OCI-LY3 (cell line): ENCODE data around the gene PTPN13.

ENCODE experiments used
- H2AFZ ChIP-seq: fragments of 200-600, 300-600 bp; shearing (Covaris generic); 2 replicates; pipeline ENCODE4 v1.6.0; 2014; ENCODE audit warnings: antibody characterized with exemption, low read depth, low read length
- H3K27ac ChIP-seq: fragments of 200-600, 300-600 bp; sonication (generic); 2 replicates; pipeline ENCODE4 v1.5.1; 2014; ENCODE audit warnings: mild to moderate bottlenecking, low read length, moderate library complexity, mixed read lengths
- H3K27me3 ChIP-seq: fragments of 200-600, 300-600 bp; sonication (generic); 2 replicates; pipeline ENCODE4 v1.6.1; 2014; ENCODE audit warnings: low read depth, low read length, mixed read lengths
- H3K36me3 ChIP-seq: fragments of 200-600, 300-600 bp; sonication (generic); replicated peaks from 2 replicates; pipeline ENCODE3; 2014; ENCODE audit warnings: low read depth, low read length, mixed read lengths
- H3K4me1 ChIP-seq: fragments of 300-600, 200-600 bp; sonication (generic); 2 replicates; pipeline ENCODE4 v1.6.1; 2014; ENCODE audit warnings: low read length, mixed read lengths
- H3K4me2 ChIP-seq: fragments of 200-600, 300-600 bp; sonication (generic); 2 replicates; pipeline ENCODE4 v1.6.1; 2014; ENCODE audit warnings: low read length, mixed read lengths
- H3K4me3 ChIP-seq: fragments of 300-600, 200-600 bp; sonication (generic); 2 replicates; pipeline ENCODE4 v1.5.1; 2014; ENCODE audit warnings: antibody characterized with exemption, mild to moderate bottlenecking, low read length, moderate library complexity
- H3K79me2 ChIP-seq: fragments of 300-600, 200-600 bp; shearing (Covaris generic); 2 replicates; pipeline ENCODE4 v1.6.1; 2014; ENCODE audit warnings: mild to moderate bottlenecking, low read length, mixed read lengths
- H3K9ac ChIP-seq: fragments of 300-600, 200-600 bp; shearing (Covaris generic); 2 replicates; pipeline ENCODE4 v1.6.0; 2014; ENCODE audit warnings: mild to moderate bottlenecking, low read length, moderate library complexity
- H3K9me3 ChIP-seq: fragments of 200-600, 300-600 bp; shearing (Covaris generic); 2 replicates; pipeline ENCODE4 v1.6.1; 2014; ENCODE audit warnings: low read length, mixed read lengths; ENCODE audit not compliant: insufficient read depth
- H4K20me1 ChIP-seq: fragments of 200-600, 300-600 bp; sonication (generic); 2 replicates; pipeline ENCODE4 v1.6.1; 2016; ENCODE audit warnings: low read length, mixed read lengths; ENCODE audit not compliant: insufficient read depth
- CTCF ChIP-seq: fragments of 200-600, 300-600 bp; sonication (generic); IDR thresholded peaks from 2 replicates; pipeline ENCODE4 v1.5.1; 2014; ENCODE audit warnings: antibody characterized with exemption, low read length, low read depth
- EZH2phosphoT487 ChIP-seq: fragments of 200-600 bp; shearing (Covaris generic); IDR thresholded peaks from 2 replicates; pipeline ENCODE4 v1.6.1; 2018; ENCODE audit warnings: antibody characterized with exemption, mixed run types, low read depth

The PTPN13 gene

GRCh38 chr4:86670298-86670697 is 76.2 kb downstream of the PTPN13 start:
- Histone ChIP-seq H3K79me2 (no peaks in the 10 kb centered on the region), H3K9me3 (no peaks in the 10 kb centered on the region), H3K4me2 (no peak overlapping the region)

GRCh38 chr4:86670756-86671155 is 76.6 kb downstream of the PTPN13 start:
- H3K4me2 ChIP-seq = no peak overlapping the region
- no peak overlapping the region for H2AFZ ChIP-seq
- TF ChIP-seq CTCF = no peak
- TF ChIP-seq EZH2phosphoT487 = no peak
- no peaks in the 10 kb centered on the region for H3K4me1 ChIP-seq
- H3K9ac ChIP-seq = no peak overlapping the region
- H3K27me3 ChIP-seq = no peaks in the 10 kb centered on the region
- no peaks in the 10 kb centered on the region for H3K36me3 ChIP-seq
- H3K9me3 ChIP-seq = no peaks in the 10 kb centered on the region
- H3K4me3 ChIP-seq = no peak overlapping the region
- no peaks in the 10 kb centered on the region for H3K79me2 ChIP-seq
- no peak overlapping the region for H3K27ac ChIP-seq
- H4K20me1 ChIP-seq = no peaks in the 10 kb centered on the region

More at GRCh38 chr4:86670298-86670697, 76.2 kb downstream of the PTPN13 start:
- no peaks in the 10 kb centered on the region for H3K27me3 ChIP-seq
- H4K20me1 ChIP-seq = no peaks in the 10 kb centered on the region
- no peak overlapping the region for H3K4me3 ChIP-seq
- no peaks in the 10 kb centered on the region for H3K36me3 ChIP-seq
- no peak overlapping the region for H3K27ac ChIP-seq
- TF ChIP-seq CTCF (no peak), EZH2phosphoT487 (no peak)
- no peaks in the 10 kb centered on the region for H3K4me1 ChIP-seq
- H2AFZ ChIP-seq = no peak overlapping the region
- H3K9ac ChIP-seq = no peak overlapping the region

- no peaks in the 10 kb centered on the region for H4K20me1 ChIP-seq
- H3K4me1 ChIP-seq = no peaks in the 10 kb centered on the region
- no peaks in the 10 kb centered on the region for H3K36me3 ChIP-seq
- no peaks in the 10 kb centered on the region for H3K27me3 ChIP-seq
- TF ChIP-seq CTCF = no peak
- TF ChIP-seq EZH2phosphoT487 = no peak
- no peak overlapping the region for H3K27ac ChIP-seq
- H3K9ac ChIP-seq = no peak overlapping the region
- no peak overlapping the region for H3K4me3 ChIP-seq
- H2AFZ ChIP-seq = no peak overlapping the region
- no peaks in the 10 kb centered on the region for H3K79me2 ChIP-seq
- H3K4me2 ChIP-seq = no peak overlapping the region
- no peaks in the 10 kb centered on the region for H3K9me3 ChIP-seq
These were observed 81.4 kb downstream of the PTPN13 start for GRCh38 chr4:86675548-86675947.

- Histone ChIP-seq H3K9ac (no peak overlapping the region), H3K79me2 (no peaks in the 10 kb centered on the region), H3K4me1 (no peaks in the 10 kb centered on the region), H3K9me3 (no peaks in the 10 kb centered on the region), H3K4me2 (no peak overlapping the region), H3K36me3 (no peaks in the 10 kb centered on the region), H4K20me1 (no peaks in the 10 kb centered on the region), H3K27me3 (no peaks in the 10 kb centered on the region), H3K4me3 (no peak overlapping the region), H2AFZ (no peak overlapping the region), H3K27ac (no peak overlapping the region)
- TF ChIP-seq EZH2phosphoT487 (no peak), CTCF (no peak)
These were observed 84.7 kb downstream of the PTPN13 start for GRCh38 chr4:86678796-86679195.
